Mesendoderm (in vitro differentiated cells): Measurements from ENCODE around the gene C17orf75.

Experiments
- DNase-seq: peaks from one replicate; pipeline ENCODE4 v3.0.0; 2013
- H2AK5ac ChIP-seq: 2 replicates; pipeline ENCODE4 v1.6.1; 2013; ENCODE audit warnings: low read length, inconsistent platforms
- H2BK120ac ChIP-seq: 2 replicates; pipeline ENCODE4 v1.6.1; 2013; ENCODE audit warnings: low read depth, mild to moderate bottlenecking, low read length, moderate library complexity, mixed read lengths
- H2BK15ac ChIP-seq: replicated peaks from 2 replicates; pipeline ENCODE4 v1.6.1; 2013; ENCODE audit warnings: low read depth, mild to moderate bottlenecking, moderate library complexity
- H2BK5ac ChIP-seq: 2 replicates; pipeline ENCODE4 v1.6.1; 2013; ENCODE audit warnings: low read length, inconsistent platforms
- H3K18ac ChIP-seq: 2 replicates; pipeline ENCODE4 v1.6.1; 2013; ENCODE audit warnings: mild to moderate bottlenecking, low read length, mixed read lengths
- H3K23ac ChIP-seq: one replicate; pipeline ENCODE4 v1.6.1; 2013; ENCODE audit warnings: low read length
- H3K27ac ChIP-seq: 2 replicates; pipeline ENCODE4 v1.5.1; 2013; ENCODE audit warnings: low read depth, mild to moderate bottlenecking, inconsistent platforms, low read length, moderate library complexity
- H3K27me3 ChIP-seq: 2 replicates; pipeline ENCODE4 v1.6.1; 2013; ENCODE audit warnings: low read length, control low read depth, mild to moderate bottlenecking, inconsistent platforms; ENCODE audit not compliant: insufficient read depth, poor library complexity
- H3K36me3 ChIP-seq: 2 replicates; pipeline ENCODE4 v1.6.1; 2013; ENCODE audit warnings: low read length, inconsistent platforms; ENCODE audit not compliant: control insufficient read depth, insufficient read depth
- H3K4ac ChIP-seq: one replicate; pipeline ENCODE4 v1.6.1; 2013; ENCODE audit warnings: low read depth, mild to moderate bottlenecking, low read length, moderate library complexity
- H3K4me1 ChIP-seq: 2 replicates; pipeline ENCODE4 v1.6.1; 2013; ENCODE audit warnings: low read depth, low read length, inconsistent platforms; ENCODE audit not compliant: control insufficient read depth
- H3K4me2 ChIP-seq: 2 replicates; pipeline ENCODE4 v1.6.1; 2013; ENCODE audit warnings: low read length
- H3K4me3 ChIP-seq: 2 replicates; pipeline ENCODE4 v1.5.1; 2013; ENCODE audit warnings: mild to moderate bottlenecking, low read length
- H3K56ac ChIP-seq: one replicate; pipeline ENCODE4 v1.6.1; 2013; ENCODE audit warnings: low read length
- H3K79me1 ChIP-seq: 2 replicates; pipeline ENCODE4 v1.6.1; 2013; ENCODE audit warnings: low read length, inconsistent platforms
- H3K79me2 ChIP-seq: 2 replicates; pipeline ENCODE4 v1.6.1; 2013; ENCODE audit warnings: mild to moderate bottlenecking, low read length; ENCODE audit not compliant: control insufficient read depth, insufficient read depth
- H3K9ac ChIP-seq: 2 replicates; pipeline ENCODE4 v1.6.1; 2013; ENCODE audit warnings: low read length, inconsistent platforms
- H4K5ac ChIP-seq: one replicate; pipeline ENCODE4 v1.6.1; 2013; ENCODE audit warnings: low read length
- H4K8ac ChIP-seq: one replicate; pipeline ENCODE4 v1.6.1; 2013; ENCODE audit warnings: low read depth, mild to moderate bottlenecking, control low read depth, low read length, moderate library complexity
- WGBS: extraction: QIAGEN DNeasy Blood & Tissue Kit; methylation state at CpG from one replicate; pipeline ENCODE4 v1.1.7; 2013; ENCODE audit warnings: low lambda C conversion rate, missing lambda C conversion rate; ENCODE audit not compliant: insufficient coverage; ENCODE audit errors: extremely low coverage; 5-methylcytosine and 5-hydroxymethylcytosine counted together

The C17orf75 gene

DNA sequence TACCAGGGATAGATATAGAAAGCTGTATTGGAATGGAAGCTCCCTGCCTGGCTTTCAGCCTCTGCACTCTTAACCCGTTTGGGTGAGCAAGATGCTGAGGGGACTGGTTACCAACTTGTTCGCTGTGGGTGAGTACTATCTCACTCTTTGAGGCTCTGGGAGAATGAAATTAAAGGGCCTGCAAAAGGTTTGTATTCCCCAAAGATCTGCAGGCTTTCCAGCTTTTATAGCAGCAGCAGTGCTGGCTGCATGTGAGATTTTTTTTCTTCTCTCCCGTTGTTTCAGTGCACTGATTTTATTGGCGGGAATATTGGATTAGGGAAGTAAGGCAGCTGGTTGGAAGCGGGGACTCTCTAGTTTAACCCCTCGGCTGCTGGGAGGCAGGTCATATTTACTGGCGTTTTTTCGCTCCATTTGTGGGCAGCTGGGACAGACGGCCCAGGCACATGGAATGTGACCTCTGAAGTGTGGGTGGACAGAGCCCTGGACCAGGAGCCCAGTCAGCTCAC lies 30.9 kb downstream of the C17orf75 start:
- DNase-seq = no peak
- Histone ChIP-seq H4K5ac (no peak overlapping the region), H2BK15ac (no peak overlapping the region), H3K4me2 (no peak overlapping the region), H3K4me1 (no peaks in the 10 kb centered on the region), H3K79me2 (no peaks in the 10 kb centered on the region), H3K4me3 (no peak overlapping the region), H3K56ac (no peak overlapping the region), H2BK5ac (no peak overlapping the region), H2BK120ac (no peak overlapping the region), H4K8ac (no peak overlapping the region), H3K36me3 (no peaks in the 10 kb centered on the region), H3K4ac (no peak overlapping the region), H3K79me1 (no peaks in the 10 kb centered on the region), H3K9ac (no peak overlapping the region), H3K27ac (no peak overlapping the region), H3K27me3 (no peaks in the 10 kb centered on the region), H2AK5ac (no peak overlapping the region), H3K18ac (no peak overlapping the region), H3K23ac (no peak overlapping the region)
- no CpG with 5 or more reads among the region's 9 CpGs for WGBS

DNA sequence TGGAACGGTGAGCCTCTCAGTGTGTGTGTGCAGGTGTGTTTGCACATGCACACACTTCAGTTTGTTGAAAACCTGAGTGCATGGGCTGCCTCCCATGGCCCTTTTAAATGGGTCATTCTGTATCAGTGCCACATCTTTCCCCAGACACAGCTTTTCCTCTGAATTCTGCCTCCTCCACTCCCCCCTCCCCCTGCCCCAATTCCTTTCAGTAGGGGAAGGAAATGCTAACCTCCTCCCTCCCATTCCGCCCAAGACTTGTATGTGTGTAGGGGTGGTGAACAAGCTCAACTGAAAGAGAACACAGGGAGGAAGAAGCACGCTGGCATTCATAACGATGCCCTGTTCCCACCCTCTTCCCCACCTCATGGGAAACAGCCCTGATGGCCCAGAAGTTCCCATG lies 34.3 kb downstream of the C17orf75 start:
- Histone ChIP-seq H3K27me3 (no peaks in the 10 kb centered on the region), H3K4me1 (peaks cover 13% of the 10 kb centered on the region), H4K8ac (no peak overlapping the region), H3K9ac (no peak overlapping the region), H3K27ac (no peak overlapping the region), H2BK15ac (no peak overlapping the region), H3K79me2 (no peaks in the 10 kb centered on the region), H3K18ac (no peak overlapping the region), H4K5ac (no peak overlapping the region), H3K4me2 (no peak overlapping the region), H2AK5ac (no peak overlapping the region), H3K4ac (no peak overlapping the region), H3K4me3 (no peak overlapping the region), H3K56ac (no peak overlapping the region), H2BK120ac (no peak overlapping the region), H3K36me3 (no peaks in the 10 kb centered on the region), H2BK5ac (no peak overlapping the region), H3K23ac (no peak overlapping the region), H3K79me1 (no peaks in the 10 kb centered on the region)
- no CpG with 5 or more reads among the region's 4 CpGs for WGBS
- no peak for DNase-seq

DNA sequence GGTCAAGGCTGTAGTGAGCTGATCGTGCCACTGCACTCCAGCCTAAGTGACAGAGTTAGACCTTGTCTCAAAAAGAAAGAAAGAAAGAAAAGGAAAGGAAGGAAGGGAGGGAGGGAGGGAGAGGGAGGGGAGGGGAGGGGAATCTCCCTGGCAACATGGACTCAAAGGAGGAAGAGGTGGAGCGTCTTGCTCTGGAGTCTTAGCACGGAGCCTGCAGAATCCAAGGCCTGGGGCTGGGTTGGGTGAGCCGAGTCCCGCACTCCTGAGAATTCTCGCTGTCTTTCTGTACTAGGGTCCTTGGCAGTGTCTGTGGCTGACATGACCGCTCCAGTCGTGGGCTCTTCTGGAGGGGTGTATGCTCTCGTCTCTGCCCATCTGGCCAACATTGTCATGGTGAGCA lies 36.9 kb downstream of the C17orf75 start:
- WGBS = no CpG with 5 or more reads among the region's 9 CpGs
- Histone ChIP-seq H3K4me3 (no peak overlapping the region), H2BK15ac (no peak overlapping the region), H3K4me2 (no peak overlapping the region), H3K27me3 (no peaks in the 10 kb centered on the region), H3K79me1 (no peaks in the 10 kb centered on the region), H3K18ac (no peak overlapping the region), H4K5ac (no peak overlapping the region), H3K23ac (no peak overlapping the region), H3K4me1 (peaks cover 13% of the 10 kb centered on the region), H2BK120ac (no peak overlapping the region), H2AK5ac (no peak overlapping the region), H2BK5ac (no peak overlapping the region), H3K79me2 (no peaks in the 10 kb centered on the region), H3K9ac (no peak overlapping the region), H3K4ac (no peak overlapping the region), H3K36me3 (no peaks in the 10 kb centered on the region), H3K56ac (no peak overlapping the region), H4K8ac (no peak overlapping the region), H3K27ac (no peak overlapping the region)
- DNase-seq = no peak

DNA sequence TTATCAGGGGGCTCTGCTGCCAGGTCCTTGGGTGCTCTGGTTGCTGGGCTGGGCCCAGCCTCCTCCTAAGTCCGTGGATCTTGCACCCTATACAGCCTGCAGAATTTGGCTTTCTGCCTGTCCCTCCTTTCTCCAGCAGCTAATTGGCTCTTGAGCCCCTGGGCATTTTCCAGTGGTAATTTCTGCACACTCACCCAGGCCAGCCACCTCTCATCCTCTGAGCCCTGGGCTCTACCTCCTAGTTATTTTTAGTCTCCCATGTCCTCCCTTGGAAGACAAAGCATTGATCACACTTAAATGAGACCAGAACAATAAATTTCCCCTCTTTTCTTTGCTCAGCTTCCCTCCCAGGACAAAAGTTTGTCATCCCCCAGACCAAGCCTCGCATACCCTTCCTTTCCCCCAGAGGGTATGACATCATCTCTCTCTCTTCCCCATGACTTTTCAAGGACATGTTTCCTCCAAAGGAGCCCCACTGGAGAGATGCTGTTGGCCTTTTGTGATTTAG lies 38.1 kb downstream of the C17orf75 start:
- H3K18ac ChIP-seq = peak overlapping the region; percentile 4
- no peak overlapping the region for H2BK120ac ChIP-seq
- WGBS = no CpG with 5 or more reads among the region's 2 CpGs
- no peaks in the 10 kb centered on the region for H3K36me3 ChIP-seq
- peak; percentile 51 for DNase-seq
- H3K9ac ChIP-seq = no peak overlapping the region
- no peak overlapping the region for H3K4me3 ChIP-seq
- peaks cover 13% of the 10 kb centered on the region for H3K4me1 ChIP-seq
- H2BK5ac ChIP-seq = no peak overlapping the region
- no peaks in the 10 kb centered on the region for H3K79me1 ChIP-seq
- H3K23ac ChIP-seq = no peak overlapping the region
- no peak overlapping the region for H4K8ac ChIP-seq
- H2BK15ac ChIP-seq = no peak overlapping the region
- H3K56ac ChIP-seq = peak overlapping the region; percentile 63
- H3K79me2 ChIP-seq = no peaks in the 10 kb centered on the region
- peak overlapping the region; percentile 25 for H3K27ac ChIP-seq
- peak overlapping the region; percentile 40 for H2AK5ac ChIP-seq
- H3K4ac ChIP-seq = no peak overlapping the region
- no peak overlapping the region for H4K5ac ChIP-seq
- no peaks in the 10 kb centered on the region for H3K27me3 ChIP-seq
- no peak overlapping the region for H3K4me2 ChIP-seq

DNA sequence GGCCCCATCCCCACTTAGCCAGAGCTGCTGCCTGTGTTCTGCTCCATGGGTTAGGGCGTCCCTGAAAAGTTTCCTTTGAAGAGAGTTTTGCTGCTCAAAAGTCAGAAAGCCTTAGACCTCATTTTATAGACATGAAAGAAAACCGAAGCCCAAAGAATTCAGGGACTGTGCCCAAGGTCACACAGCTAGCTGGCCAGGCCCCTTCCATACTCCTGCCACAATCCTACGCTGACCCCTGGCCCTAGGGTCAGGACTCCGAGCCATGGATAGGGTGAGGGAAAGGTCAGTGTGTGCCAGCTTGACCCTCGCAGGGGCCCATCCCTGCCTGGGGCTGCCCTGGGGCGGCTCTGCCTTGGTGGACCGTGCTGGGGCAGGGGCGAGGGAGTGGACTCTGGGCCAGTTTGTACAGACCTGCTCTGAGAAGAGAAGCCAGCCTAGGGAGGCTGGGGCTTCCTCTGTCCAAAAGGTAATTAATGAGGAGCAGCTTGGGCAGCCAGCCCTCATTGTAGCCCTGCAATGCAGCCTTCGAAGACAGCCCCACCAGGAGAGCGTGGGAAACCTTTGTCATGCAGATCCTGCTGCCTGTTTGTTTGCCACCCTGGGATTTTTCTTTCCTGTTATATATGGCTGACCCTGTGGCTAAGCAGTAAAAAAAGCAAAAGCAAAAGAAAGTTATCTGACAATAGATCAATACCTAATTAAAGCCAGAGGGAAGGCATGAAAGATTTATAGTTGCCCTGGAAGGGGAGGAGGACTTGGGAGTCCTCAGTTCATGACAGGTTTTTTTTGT lies 38.9 kb downstream of the C17orf75 start:
- no peak overlapping the region for H2AK5ac ChIP-seq
- no peak overlapping the region for H3K23ac ChIP-seq
- no peaks in the 10 kb centered on the region for H3K79me2 ChIP-seq
- WGBS = no CpG with 5 or more reads among the region's 10 CpGs
- peak overlapping the region; percentile 2 for H3K56ac ChIP-seq
- no peak overlapping the region for H2BK15ac ChIP-seq
- H3K36me3 ChIP-seq = no peaks in the 10 kb centered on the region
- no peak overlapping the region for H3K4me3 ChIP-seq
- H3K4ac ChIP-seq = no peak overlapping the region
- no peak overlapping the region for H4K5ac ChIP-seq
- no peak overlapping the region for H4K8ac ChIP-seq
- no peak overlapping the region for H3K27ac ChIP-seq
- no peak overlapping the region for H2BK5ac ChIP-seq
- DNase-seq = peak; percentile 78
- no peak overlapping the region for H3K4me2 ChIP-seq
- H3K4me1 ChIP-seq = peaks cover 13% of the 10 kb centered on the region
- no peaks in the 10 kb centered on the region for H3K27me3 ChIP-seq
- H3K18ac ChIP-seq = no peak overlapping the region
- H3K79me1 ChIP-seq = no peaks in the 10 kb centered on the region
- peak overlapping the region; percentile 19 for H3K9ac ChIP-seq
- H2BK120ac ChIP-seq = no peak overlapping the region
